H9 (cell line): ENCODE measurements around the gene FBXO2. TPM values are rescaled to one million over a fixed set of nuclear protein-coding genes. Genes with fewer than 3 reads are reported as not detected.

ENCODE experiments used
- DNase-seq: peaks from one replicate; pipeline ENCODE4 v3.0.0-alpha.2; 2017
- H2AFZ ChIP-seq: one replicate; pipeline ENCODE4 v1.6.1; 2013; ENCODE audit warnings: mild to moderate bottlenecking, low read length, control low read depth, moderate library complexity
- H2AK5ac ChIP-seq: 2 replicates; pipeline ENCODE4 v1.6.1; 2013; ENCODE audit warnings: low read length, control low read depth, mixed read lengths; ENCODE audit not compliant: insufficient read length
- H2BK120ac ChIP-seq: one replicate; pipeline ENCODE4 v1.6.1; 2013; ENCODE audit warnings: low read depth, mild to moderate bottlenecking, low read length, control low read depth, inconsistent platforms; ENCODE audit not compliant: poor library complexity, severe bottlenecking
- H2BK12ac ChIP-seq: 2 replicates; pipeline ENCODE4 v1.6.1; 2013; ENCODE audit warnings: low read length, control low read depth, mixed read lengths, low read depth; ENCODE audit not compliant: insufficient read length
- H2BK15ac ChIP-seq: 2 replicates; pipeline ENCODE4 v1.6.1; 2013; ENCODE audit warnings: low read depth, low read length, control low read depth
- H2BK20ac ChIP-seq: one replicate; pipeline ENCODE4 v1.6.1; 2013; ENCODE audit warnings: low read depth, mild to moderate bottlenecking, low read length, control low read depth, inconsistent platforms; ENCODE audit not compliant: poor library complexity, severe bottlenecking
- H2BK5ac ChIP-seq: 2 replicates; pipeline ENCODE4 v1.6.1; 2013; ENCODE audit warnings: low read length, control low read depth, mixed read lengths; ENCODE audit not compliant: insufficient read length
- H3K14ac ChIP-seq: 2 replicates; pipeline ENCODE4 v1.6.1; 2013; ENCODE audit warnings: low read length, control low read depth; ENCODE audit not compliant: insufficient read depth
- H3K18ac ChIP-seq: 2 replicates; pipeline ENCODE4 v1.6.1; 2013; ENCODE audit warnings: low read depth, mild to moderate bottlenecking, mixed read lengths, low read length, control low read depth; ENCODE audit not compliant: insufficient read length
- H3K23ac ChIP-seq: 2 replicates; pipeline ENCODE4 v1.6.1; 2013; ENCODE audit warnings: low read length, control low read depth, mixed read lengths, low read depth; ENCODE audit not compliant: insufficient read length
- H3K23me2 ChIP-seq: 2 replicates; pipeline ENCODE4 v1.6.1; 2013; ENCODE audit warnings: low read depth, mild to moderate bottlenecking, mixed read lengths, low read length, control low read depth; ENCODE audit not compliant: insufficient read length, poor library complexity, severe bottlenecking
- H3K27ac ChIP-seq: 2 replicates; pipeline ENCODE4 v1.5.1; 2013; ENCODE audit warnings: low read length, control low read depth, mixed read lengths, low read depth; ENCODE audit not compliant: insufficient read length
- H3K27me3 ChIP-seq: 2 replicates; pipeline ENCODE4 v1.6.1; 2013; ENCODE audit warnings: low read length, control low read depth, inconsistent platforms; ENCODE audit not compliant: insufficient read depth
- H3K4ac ChIP-seq: 2 replicates; pipeline ENCODE4 v1.6.1; 2013; ENCODE audit warnings: low read depth, mild to moderate bottlenecking, control low read depth, inconsistent platforms, low read length, moderate library complexity
- H3K4me1 ChIP-seq: 2 replicates; pipeline ENCODE4 v1.6.1; 2013; ENCODE audit warnings: low read length, control low read depth, inconsistent platforms; ENCODE audit not compliant: insufficient read depth
- H3K4me2 ChIP-seq: 2 replicates; pipeline ENCODE4 v1.6.1; 2013; ENCODE audit warnings: low read length, control low read depth, mixed read lengths; ENCODE audit not compliant: insufficient read length, insufficient read depth
- H3K56ac ChIP-seq: 2 replicates; pipeline ENCODE4 v1.6.1; 2013; ENCODE audit warnings: low read depth, mild to moderate bottlenecking, mixed read lengths, low read length, control low read depth; ENCODE audit not compliant: insufficient read length
- H3K79me1 ChIP-seq: 2 replicates; pipeline ENCODE4 v1.6.1; 2013; ENCODE audit warnings: low read depth, mild to moderate bottlenecking, moderate library complexity, low read length, control low read depth, inconsistent platforms; ENCODE audit not compliant: insufficient read depth, poor library complexity, severe bottlenecking
- H3K79me2 ChIP-seq: 2 replicates; pipeline ENCODE4 v1.6.1; 2013; ENCODE audit warnings: low read length, control low read depth, inconsistent platforms; ENCODE audit not compliant: insufficient read depth
- H3K9ac ChIP-seq: 2 replicates; pipeline ENCODE4 v1.6.1; 2013; ENCODE audit warnings: low read length, control low read depth, mixed read lengths; ENCODE audit not compliant: insufficient read length; ENCODE audit errors: extremely low read depth
- H3K9me3 ChIP-seq: one replicate; pipeline ENCODE4 v1.6.1; 2013; ENCODE audit warnings: low read depth, low read length, inconsistent platforms; ENCODE audit not compliant: control insufficient read depth
- H3T11ph ChIP-seq: one replicate; pipeline ENCODE4 v1.6.1; 2013; ENCODE audit warnings: mild to moderate bottlenecking, low read length, control low read depth, inconsistent platforms
- H4K20me1 ChIP-seq: one replicate; pipeline ENCODE4 v1.6.1; 2013; ENCODE audit not compliant: control insufficient read depth, insufficient read length, insufficient read depth
- H4K5ac ChIP-seq: 2 replicates; pipeline ENCODE4 v1.6.1; 2013; ENCODE audit warnings: low read depth, mild to moderate bottlenecking, mixed read lengths, low read length, control low read depth; ENCODE audit not compliant: insufficient read length
- H4K8ac ChIP-seq: replicated peaks from 2 replicates; pipeline ENCODE4 v1.6.1; 2013; ENCODE audit warnings: low read length, control low read depth, mixed read lengths, low read depth; ENCODE audit not compliant: insufficient read length
- H4K91ac ChIP-seq: 2 replicates; pipeline ENCODE4 v1.6.1; 2013; ENCODE audit warnings: low read depth, mild to moderate bottlenecking, moderate library complexity, mixed read lengths, low read length, control low read depth; ENCODE audit not compliant: insufficient read length
- H3K27ac Mint-ChIP-seq, 3 experiments: 2 replicates in 2 of 3; 3 replicates in 1 of 3; pipeline ENCODE4 v1.8.0; 2020 to 2021; ENCODE audit warnings: mixed read lengths in 3 of 3, mild to moderate bottlenecking in 1 of 3, moderate library complexity in 1 of 3
- H3K27me3 Mint-ChIP-seq: 2 replicates; pipeline ENCODE4 v1.8.0; 2021; ENCODE audit warnings: low read depth, mild to moderate bottlenecking, moderate library complexity, mixed read lengths
- H3K36me3 Mint-ChIP-seq, 3 experiments: 2 replicates in 2 of 3; 3 replicates in 1 of 3; pipeline ENCODE4 v1.8.0; 2020 to 2021; ENCODE audit warnings: low read depth in 3 of 3, mixed read lengths in 3 of 3; ENCODE audit not compliant: insufficient read depth in 1 of 3
- H3K4me1 Mint-ChIP-seq, 2 experiments: 2 replicates each; pipeline ENCODE4 v1.8.0; 2020; ENCODE audit warnings: mixed read lengths in 2 of 2
- H3K4me3 Mint-ChIP-seq, 2 experiments: 2 replicates in 1 of 2; 3 replicates in 1 of 2; pipeline ENCODE4 v1.8.0; 2020 to 2021; ENCODE audit warnings: mild to moderate bottlenecking in 2 of 2, mixed read lengths in 2 of 2, moderate library complexity in 1 of 2
- H3K9me3 Mint-ChIP-seq, 2 experiments: 2 replicates in 1 of 2; 3 replicates in 1 of 2; pipeline ENCODE4 v1.8.0; 2020; ENCODE audit warnings: mild to moderate bottlenecking in 2 of 2, mixed read lengths in 2 of 2, moderate library complexity in 1 of 2
- WGBS: extraction: QIAGEN DNeasy Blood & Tissue Kit; methylation state at CpG from one replicate; pipeline ENCODE4 v1.1.7; 2013; ENCODE audit warnings: missing lambda C conversion rate, low lambda C conversion rate, mixed read lengths; ENCODE audit not compliant: insufficient read length; ENCODE audit errors: extremely low coverage; 5-methylcytosine and 5-hydroxymethylcytosine counted together
- total RNA-seq: library from RNA; stranded (reverse); gene quantifications from 2 replicates; pipeline ENCODE4 v1.2.1, GENCODE V29; 2021
- TF ChIP-seq, protein P1 (sequence below): fragments of 200-600 bp; sonication (generic); conservative IDR thresholded peaks from 3 replicates; pipeline ENCODE4 v1.8.0; 2021; ENCODE audit warnings: antibody characterized with exemption, mild to moderate bottlenecking

FBXO2 gene
- total RNA-seq, 1 experiment from 2014 or later, result 28.9 TPM

DNA sequence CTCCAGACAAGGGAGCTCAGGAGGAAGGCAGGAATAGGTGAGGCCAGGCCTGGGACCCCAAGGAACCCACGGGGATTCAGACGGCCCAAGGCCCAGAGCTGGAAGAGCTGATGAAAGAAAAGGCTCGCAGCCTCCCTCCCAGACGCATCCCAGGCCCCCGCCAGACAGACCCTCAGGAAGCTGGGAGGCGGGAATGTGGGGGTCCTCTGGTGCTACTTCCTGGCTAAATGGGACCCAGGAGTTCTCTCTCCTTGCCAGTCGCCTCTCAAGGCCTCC lies 430 bp downstream of the FBXO2 start:
- H2BK12ac ChIP-seq, result no peak overlapping the region
- H3K4me2 ChIP-seq, result peak overlapping the region; percentile 42
- H3K27ac ChIP-seq, result no peak overlapping the region
- Mint-ChIP-seq H3K4me1 (peaks cover 26 to 31% of the 10 kb centered on the region in 2 experiments), H3K36me3 (peaks cover 6 to 24% (median 16%) of the 10 kb centered on the region in 3 experiments), H3K27ac (no peak overlapping the region), H3K9me3 (no peaks in the 10 kb centered on the region), H3K27me3 (peaks cover 46% of the 10 kb centered on the region), H3K4me3 (peak overlapping the region; percentile 64 to 81)
- H3K4ac ChIP-seq, result no peak overlapping the region
- H2AK5ac ChIP-seq, result no peak overlapping the region
- no peaks in the 10 kb centered on the region; the same call in 1 of the 2 replicates for H3K27me3 ChIP-seq
- no peaks in the 10 kb centered on the region for H3K9me3 ChIP-seq
- no peaks in the 10 kb centered on the region for H4K20me1 ChIP-seq
- TF ChIP-seq, protein P1, sequence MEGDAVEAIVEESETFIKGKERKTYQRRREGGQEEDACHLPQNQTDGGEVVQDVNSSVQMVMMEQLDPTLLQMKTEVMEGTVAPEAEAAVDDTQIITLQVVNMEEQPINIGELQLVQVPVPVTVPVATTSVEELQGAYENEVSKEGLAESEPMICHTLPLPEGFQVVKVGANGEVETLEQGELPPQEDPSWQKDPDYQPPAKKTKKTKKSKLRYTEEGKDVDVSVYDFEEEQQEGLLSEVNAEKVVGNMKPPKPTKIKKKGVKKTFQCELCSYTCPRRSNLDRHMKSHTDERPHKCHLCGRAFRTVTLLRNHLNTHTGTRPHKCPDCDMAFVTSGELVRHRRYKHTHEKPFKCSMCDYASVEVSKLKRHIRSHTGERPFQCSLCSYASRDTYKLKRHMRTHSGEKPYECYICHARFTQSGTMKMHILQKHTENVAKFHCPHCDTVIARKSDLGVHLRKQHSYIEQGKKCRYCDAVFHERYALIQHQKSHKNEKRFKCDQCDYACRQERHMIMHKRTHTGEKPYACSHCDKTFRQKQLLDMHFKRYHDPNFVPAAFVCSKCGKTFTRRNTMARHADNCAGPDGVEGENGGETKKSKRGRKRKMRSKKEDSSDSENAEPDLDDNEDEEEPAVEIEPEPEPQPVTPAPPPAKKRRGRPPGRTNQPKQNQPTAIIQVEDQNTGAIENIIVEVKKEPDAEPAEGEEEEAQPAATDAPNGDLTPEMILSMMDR, result no peak
- no peak overlapping the region for H2AFZ ChIP-seq
- H3K4me1 ChIP-seq, result no peaks in the 10 kb centered on the region; the same call in 1 of the 2 replicates
- H4K91ac ChIP-seq, result no peak overlapping the region
- no peak overlapping the region for H2BK120ac ChIP-seq
- no peak overlapping the region for H2BK15ac ChIP-seq
- no peak overlapping the region for H3K23ac ChIP-seq
- no peak overlapping the region for H3K14ac ChIP-seq
- H2BK20ac ChIP-seq, result no peak overlapping the region
- no peak overlapping the region for H3K18ac ChIP-seq
- H3K9ac ChIP-seq, result no peak overlapping the region
- H2BK5ac ChIP-seq, result no peak overlapping the region
- H3T11ph ChIP-seq, result no peak overlapping the region
- no peak for DNase-seq
- no CpG with 5 or more reads among the region's 7 CpGs for WGBS
- H3K79me2 ChIP-seq, result no peaks in the 10 kb centered on the region
- H3K56ac ChIP-seq, result no peak overlapping the region
- H3K79me1 ChIP-seq, result no peaks in the 10 kb centered on the region
- H3K23me2 ChIP-seq, result peaks cover 9% of the 10 kb centered on the region
- H4K5ac ChIP-seq, result no peak overlapping the region
- H4K8ac ChIP-seq, result no peak overlapping the region
